Left ventricle myocardium superior (tissue), 1 donor: Measurements from ENCODE around the gene IQSEC1. TPM values are rescaled to one million over a fixed set of nuclear protein-coding genes. Genes with fewer than 3 reads are reported as not detected.

Source experiments
- ATAC-seq: fragments of 200-7000 bp; cut with Tn5 transposase; one replicate; pipeline ENCODE4 v1.9.1; 2020; ENCODE audit warnings: mild to moderate bottlenecking, moderate library complexity
- DNase-seq: peaks from one replicate; pipeline ENCODE4 v3.0.0-alpha.2; 2020
- intact Hi-C: fragments of 100-400 bp; cut with micrococcal nuclease; formaldehyde crosslinking; loops from one replicate; pipeline ENCODE4 v1.11.0; 2022
- total RNA-seq: library from RNA; stranded (reverse); fragmentation: NEBNext Ultra II Directional; extraction: Animal tissue kit (Norgen Biotek cat#: 25700); gene quantifications from one replicate; pipeline ENCODE4 v1.2.1, GENCODE V29; 2021
- donor health status: DM: no; HTN: yes; CAD: no; lungs with severe emphysema.

IQSEC1 gene
- total RNA-seq, 1 donor from 2014 or later = 95.1 TPM

DNA sequence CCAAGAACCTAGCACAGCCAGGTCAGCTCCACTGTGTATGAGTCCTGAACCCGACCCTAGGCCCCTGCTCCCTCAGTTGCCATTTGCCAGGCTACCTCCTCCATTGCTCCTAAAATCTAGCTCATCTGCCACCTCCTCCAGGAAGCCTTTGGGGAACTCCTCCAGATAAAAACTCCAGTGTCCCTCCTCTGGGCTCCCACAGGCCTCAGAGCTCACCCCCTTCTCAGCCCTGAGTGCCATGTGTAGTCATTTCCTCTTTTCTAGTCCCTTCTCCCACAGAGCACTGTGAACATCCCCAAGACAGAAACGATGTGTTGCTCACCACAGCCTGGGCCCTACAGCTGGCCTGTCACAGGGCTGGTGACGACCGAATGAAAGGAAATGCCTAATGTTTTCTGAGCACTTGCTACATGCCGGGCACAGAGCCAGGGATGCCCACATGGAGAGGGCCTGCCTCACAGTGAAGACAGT, 61.0 kb downstream of the IQSEC1 start:
- peak; percentile 84 for DNase-seq
- intact Hi-C loops = no loop called here
- ATAC-seq = peak; percentile 55

DNA sequence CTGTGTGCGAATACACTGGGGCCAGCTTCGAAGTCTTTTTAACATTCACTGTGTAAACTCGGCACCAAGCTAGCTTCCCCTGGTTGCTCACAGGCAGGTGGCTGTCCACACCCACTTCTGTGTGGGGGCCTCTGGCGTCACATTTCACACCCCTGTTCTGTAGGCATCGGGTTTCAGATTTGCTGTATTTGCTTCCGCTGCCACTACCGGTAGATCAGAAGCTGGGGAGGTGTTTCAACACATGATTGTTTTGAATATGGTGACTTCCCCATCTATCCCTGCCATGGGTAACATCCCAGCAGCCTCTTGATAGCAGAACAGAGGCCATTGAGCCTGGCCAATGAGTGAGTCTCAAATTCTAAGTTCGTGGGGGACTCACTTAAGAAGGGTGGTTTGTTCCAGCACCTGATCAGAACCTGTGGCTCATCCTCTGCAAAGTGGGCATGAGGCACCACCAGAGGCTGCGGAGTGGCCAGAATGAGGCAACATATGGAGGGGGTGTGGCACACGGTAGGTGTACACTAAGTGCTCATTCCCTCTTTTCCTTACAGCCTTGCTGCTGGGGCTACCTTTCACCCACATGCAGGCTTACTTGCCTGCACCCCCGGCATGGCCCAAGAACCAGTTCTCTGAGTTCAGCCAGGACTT, 61.5 kb downstream of the IQSEC1 start:
- intact Hi-C loops = no loop called here
- no peak for DNase-seq
- ATAC-seq = no peak

DNA sequence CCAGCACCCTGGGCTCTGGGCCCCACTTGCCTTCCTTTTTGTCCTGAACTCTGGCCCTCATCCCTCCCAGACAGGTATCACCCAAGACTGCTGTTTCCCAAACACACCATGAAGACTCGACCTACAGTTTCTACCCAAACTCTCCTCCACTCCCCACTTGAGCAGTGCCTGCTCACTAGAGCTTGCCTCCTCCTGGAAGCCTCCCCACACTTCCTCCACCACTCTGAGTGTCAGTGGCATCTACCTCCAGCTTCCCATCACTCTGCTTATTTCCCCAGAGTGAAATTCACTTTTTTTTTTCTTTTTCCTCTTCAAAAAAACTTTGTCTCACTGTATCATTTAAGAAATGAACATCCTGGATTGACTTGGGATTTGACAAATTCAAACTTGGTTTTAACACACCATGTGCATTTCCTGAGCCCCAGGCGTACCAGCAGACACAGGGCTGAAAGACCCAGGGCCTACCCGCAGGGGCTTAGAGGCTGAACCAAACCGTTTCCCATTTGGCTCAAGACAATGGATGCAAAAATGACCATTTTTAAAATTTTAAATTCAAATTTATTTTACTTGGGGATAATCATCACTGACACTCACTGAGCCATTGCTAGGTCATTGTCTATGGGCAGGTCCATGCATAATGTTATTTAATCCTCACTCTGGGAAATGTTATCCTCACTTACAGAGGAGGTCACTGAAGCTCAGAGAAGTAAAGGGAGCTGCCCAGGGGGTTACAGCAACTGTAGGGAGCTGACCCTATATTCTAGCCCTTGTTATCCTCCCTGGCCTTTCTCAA, 62.3 kb downstream of the IQSEC1 start:
- ATAC-seq (no peak), DNase-seq (no peak)
- intact Hi-C loops = no loop called here

DNA sequence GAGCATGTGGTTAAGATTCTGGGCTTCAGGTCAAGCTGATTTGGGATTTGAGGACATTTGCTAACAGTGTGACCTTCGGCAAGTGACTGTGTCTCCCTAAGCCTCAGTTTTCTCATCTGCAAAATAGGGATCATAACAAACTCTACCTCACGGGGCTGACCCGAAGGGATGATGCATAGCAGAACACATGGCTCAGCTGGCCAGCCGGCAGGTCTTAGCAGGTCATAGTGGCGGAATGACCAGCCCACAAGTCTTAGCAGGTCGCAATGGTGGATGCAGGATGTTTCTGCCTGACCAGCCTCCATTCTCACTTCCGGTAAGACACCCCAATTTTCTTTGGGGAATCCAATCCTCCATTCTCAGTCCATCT, 63.3 kb downstream of the IQSEC1 start:
- ATAC-seq (no peak), DNase-seq (no peak)
- intact Hi-C loops = no loop called here

DNA sequence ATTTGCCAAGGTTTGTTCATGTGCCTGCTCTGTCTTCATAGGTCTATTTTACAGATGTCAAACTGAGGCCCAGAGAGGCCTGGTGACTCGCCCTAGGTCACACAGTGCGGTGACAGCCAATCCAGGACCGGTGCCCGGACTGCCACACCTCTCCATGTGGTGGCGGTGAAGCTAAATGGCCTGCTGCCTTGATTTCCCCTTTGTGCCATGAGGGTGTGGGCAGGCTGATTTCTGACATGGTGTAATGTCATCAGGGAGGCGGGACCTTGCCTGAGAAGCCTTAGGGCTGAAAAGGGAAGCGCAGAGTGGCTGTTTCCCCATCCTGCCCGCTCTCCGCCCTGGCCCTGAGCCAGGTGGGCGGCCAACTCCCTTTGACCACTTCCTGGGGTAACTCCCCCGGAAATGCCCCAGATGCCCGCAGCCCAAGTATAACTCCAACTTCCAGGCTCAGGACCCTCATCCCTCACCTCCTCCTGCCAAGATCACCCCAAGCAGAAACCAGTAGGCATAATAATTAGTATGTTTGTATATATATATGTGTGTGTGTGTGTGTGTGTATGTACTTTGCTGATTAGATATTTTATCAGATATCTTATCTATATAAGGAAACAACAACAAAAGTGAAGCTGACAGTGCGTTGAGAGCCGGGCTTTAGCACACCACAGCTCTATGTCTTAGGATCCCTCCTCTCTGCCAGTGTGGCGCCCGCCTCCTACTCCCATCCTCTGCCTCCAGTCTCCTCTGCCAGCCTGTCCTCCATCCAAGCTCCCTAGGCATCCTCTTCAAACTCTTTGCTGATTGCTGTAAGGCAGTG, 63.9 kb downstream of the IQSEC1 start:
- intact Hi-C loops = no loop called here
- ATAC-seq = peak; percentile 47
- peak; percentile 83 for DNase-seq

DNA sequence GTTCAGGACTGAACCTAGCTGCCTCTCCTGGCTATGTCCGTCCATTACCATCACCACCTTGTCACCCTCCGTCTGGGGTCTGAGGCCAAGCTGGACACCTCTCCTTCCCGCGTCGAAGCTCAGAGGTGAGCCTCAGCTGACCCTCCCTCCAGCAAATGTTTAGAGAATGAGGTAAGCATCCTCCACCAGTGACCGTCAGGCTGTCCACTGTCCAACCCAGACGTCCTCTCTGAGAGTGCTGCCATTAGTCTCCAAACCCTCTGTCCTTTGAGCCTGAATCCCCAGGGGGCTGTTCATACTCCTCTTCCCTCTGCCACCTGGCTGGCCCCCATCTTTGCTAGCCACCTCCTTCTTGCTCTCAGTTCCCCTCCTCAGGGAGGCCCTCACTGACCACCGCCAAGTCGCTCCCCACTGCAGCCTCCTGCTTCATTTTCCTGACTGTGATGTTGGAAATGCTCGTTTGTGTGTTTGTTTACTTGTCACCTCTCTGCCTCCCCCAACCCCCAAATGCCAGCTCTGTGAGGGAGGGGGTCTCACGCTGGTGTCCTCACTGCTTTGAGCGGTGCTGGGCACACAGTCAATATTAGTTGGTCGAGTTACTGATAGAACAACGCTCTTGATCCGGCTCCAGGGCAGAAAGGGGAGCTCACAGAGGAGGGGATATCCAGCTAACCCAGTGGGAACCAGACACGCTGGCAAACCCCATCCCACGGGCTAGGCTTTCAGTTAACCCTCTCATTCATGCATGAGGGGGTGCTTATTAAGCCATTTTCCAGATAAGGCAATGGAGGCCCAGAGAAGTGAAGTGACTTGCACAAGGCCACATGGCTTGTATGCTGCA, 64.9 kb downstream of the IQSEC1 start:
- DNase-seq = no peak
- ATAC-seq = no peak
- intact Hi-C loops = no loop called here

DNA sequence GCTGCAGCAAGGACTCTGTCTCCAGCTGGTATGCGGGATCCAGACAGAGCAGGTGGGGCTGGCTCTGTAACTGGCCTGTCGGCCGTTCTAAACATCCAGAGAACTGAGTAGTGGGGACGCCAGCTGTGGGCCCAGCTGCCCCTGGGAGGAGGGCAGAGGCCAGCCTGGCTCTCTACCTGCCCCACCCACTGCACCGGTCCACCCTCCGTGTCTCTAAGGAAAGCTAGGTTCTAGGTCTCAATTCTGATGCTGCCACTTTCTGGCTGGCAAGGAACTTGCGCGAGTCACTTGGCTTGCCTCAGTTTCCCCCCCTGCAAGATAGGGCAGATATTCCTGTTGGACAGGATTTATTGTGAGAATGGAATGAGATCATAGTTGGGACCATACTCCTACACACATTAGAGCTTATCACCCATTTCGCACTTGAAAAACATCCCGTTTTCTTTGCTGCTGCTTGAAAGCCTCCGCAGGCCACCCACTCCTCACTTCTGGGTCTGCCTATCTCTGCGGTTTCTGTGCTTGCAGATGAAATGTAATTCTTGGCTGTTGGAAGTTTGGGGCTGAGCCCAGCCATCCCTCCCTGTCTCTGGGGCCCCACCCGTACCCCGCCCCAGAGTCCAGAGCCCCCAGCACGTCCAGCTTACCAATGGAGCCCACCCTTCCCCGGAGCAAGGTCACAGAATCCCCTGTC, 65.8 kb downstream of the IQSEC1 start:
- DNase-seq = no peak
- intact Hi-C loops = no loop called here
- ATAC-seq = no peak

DNA sequence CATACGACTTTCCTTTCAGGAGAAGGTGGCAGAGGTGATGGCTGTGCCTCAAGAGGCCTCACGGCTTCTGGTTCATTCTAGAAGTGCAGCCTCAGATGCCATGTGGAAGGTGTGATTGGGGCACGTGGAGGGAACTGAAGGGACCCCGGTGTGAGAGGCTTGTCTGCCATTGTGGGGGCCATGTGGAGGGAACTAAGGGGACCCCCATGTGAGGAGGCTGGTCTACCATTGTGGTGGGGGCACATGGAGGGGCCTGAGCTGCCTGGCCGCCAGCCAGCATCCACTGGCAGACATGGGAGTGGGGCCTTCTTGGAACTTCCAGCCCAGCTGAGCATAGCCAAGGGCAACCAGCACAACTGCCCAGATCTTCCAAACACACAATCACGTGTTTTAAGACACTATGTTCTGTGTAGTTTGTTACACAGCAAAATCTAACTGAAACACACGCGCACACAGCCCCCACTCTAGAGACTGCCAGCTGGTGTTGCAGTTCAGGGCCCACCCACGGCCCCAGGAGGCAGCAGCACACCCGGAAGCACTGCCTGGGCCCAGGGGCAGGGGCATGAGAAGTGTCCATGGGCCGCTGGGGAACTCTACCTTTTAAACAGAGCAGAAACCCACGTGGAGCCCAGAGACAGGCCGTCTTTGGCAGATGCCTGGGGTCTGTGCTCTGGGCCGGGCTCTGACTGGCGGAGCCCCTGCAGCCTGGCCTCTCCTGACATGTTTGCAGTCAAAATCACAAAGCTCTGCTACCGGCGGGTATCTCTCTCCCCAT, 66.8 kb downstream of the IQSEC1 start:
- intact Hi-C loops = no loop called here
- ATAC-seq = no peak

DNA sequence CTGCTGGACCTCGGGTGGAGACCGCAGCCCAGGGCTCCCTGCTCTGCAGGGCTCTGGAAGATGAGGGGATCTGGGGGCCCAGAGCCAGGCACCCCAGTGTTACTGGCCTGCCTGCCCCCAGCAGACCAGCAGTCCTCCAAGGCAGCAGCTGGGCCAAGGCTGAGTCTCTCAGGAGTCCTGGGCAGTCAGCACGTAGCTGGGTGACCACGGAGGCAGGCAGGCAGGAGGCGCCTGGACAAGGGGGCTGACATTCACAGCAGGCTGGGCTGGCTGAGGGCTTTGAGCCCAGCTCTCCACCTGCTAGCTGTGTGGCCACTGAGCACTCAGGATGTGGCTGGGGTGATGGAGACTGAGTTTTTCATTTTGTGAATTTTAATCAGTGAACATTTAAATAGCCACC, 67.9 kb downstream of the IQSEC1 start:
- no peak for DNase-seq
- intact Hi-C loops = no loop called here

More for the DNA sequence above, 66.8 kb downstream of the IQSEC1 start:
- DNase-seq = no peak

DNA sequence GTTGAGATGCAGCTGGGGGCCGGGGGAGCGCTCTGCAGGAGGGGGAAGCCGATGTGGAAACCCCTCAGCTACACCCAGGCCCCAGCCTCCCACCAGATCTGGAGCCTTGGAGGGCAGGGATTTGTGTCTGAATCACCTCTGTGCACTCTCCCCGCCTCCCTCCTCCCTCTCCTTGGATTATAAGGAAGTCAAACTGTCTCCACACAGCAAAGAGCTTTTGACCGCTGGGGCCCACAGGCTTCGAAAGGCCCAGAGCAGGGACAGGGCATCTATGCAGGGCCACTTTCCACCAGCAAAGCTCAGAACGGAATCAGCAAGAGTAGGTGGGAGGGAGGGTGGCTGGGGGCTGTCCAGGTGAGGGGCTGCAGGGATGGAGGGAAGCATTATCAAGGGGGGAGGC, 68.9 kb downstream of the IQSEC1 start:
- intact Hi-C loops = no loop called here
- DNase-seq (no peak), ATAC-seq (no peak)

More for the DNA sequence above, 67.9 kb downstream of the IQSEC1 start:
- ATAC-seq = no peak

DNA sequence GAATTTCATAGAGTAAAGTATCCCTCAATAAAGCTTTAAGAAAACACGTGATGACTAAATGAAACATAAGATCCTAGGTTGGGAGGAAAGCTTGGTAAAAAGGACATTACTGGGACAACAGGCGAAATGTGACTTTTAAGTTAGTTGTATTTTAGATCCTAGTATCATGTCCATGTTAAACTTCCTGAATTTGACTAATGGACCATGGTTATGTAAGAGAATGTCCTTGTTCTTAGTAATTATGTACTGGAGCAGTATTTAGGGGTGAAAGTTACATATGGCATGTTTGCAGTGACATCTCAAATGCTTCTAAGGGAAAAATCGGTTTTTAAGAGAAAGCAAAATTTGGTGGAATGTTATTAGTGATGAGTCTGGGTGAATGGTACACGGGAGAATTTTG, 69.6 kb downstream of the IQSEC1 start:
- ATAC-seq = no peak

DNA sequence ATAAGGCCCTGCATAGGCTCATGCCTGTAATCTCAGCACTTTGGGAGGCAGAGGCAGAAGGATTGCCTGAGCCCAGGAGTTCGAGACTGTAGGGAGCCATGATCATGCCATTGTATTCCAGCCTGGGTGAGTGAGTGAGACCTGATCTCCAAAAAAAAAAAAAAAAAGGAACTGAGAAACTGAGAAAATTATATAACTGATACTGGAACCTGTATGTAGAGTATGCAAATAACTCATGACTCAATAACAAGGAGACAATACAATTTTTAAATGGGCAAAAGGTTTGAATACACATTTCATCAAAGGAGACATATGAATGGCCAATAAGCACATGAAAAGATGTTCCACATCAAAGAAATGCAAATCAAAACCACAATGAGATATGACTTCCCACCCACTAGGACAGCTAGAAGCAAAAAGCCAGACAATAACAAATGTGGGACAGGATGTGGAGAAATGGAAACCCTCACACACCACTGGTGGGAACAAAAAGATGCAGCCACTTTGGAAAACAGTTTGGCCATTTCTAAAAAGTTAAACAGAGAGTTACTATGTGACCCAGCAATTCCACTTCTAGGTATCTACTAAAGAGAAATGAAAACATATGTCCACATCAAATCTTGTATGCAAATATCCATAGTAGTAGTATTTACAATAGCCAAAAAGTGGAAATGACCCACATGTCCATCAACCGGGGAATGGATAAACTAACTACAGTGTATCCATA, 70.7 kb downstream of the IQSEC1 start:
- intact Hi-C loops = no loop called here
- no peak for ATAC-seq
- no peak for DNase-seq

More for the DNA sequence above, 69.6 kb downstream of the IQSEC1 start:
- intact Hi-C loops = no loop called here
- DNase-seq = no peak

DNA sequence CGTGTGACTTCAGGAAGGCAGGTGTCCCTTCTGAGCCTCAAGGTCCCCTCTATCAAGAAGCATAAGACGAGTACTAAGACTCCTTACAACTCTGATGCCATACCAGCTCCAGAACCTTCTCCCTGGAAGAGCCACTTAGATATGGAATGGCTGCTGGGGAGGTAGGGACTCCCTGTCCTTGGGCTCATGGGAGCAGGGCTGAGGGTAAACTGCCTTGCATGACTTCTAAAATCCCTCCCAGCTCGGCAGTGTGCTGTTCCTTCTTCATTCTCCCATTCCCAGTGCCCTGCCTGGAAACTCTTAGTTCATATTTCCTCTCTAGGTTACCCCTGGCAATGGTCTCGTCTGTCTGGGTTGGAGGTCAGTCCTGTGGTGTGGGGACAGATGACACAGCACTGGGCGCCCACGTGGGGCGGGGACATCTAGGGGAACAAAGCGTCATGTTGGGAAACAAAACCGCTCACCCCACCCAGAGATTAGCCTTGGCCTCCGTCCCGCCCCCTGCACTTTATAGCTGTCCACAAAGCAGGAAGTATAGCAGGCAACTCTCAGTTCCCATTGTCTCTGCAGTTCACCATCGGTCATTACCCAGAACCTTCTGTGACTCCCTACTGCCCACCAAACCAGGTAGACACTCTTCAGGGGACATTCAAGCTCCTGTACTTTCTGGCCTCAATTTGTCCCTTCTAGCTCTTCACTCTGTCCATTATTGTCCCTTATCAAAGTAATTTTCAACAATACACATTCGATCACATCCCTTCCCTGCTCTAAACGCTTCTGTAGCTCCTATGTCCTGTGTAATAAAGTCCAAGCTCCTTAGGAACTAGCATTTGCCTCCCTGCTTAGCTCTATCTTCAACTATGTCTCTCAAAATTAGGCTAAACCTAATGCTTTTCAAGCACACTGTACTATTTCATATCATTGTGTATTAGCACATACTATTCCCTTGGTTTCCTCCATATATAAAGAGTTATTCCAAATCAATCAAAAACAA, 73.8 kb downstream of the IQSEC1 start:
- DNase-seq (peak; percentile 89), ATAC-seq (peak; percentile 47)
- intact Hi-C loops = no loop called here

DNA sequence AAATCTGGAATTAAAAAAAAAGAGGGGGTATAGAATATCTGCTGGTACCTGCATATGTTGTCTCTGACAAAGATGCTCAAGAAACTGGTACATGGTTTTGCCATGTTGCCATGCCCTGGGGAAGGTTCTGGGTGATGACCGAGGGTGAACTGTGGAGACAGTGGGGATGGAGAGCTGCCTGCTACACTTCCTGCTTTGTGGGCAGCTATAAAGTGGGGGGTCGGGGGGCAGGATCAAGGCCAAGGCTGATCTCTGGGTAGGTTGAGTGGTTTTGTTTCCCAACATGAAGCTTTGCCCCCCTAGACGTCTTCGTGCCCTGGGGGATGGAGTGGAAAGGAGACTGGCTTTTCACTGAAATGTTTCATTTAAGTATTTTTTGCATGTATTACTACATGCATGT, 74.6 kb downstream of the IQSEC1 start:
- ATAC-seq (no peak), DNase-seq (no peak)
- intact Hi-C loops = no loop called here

DNA sequence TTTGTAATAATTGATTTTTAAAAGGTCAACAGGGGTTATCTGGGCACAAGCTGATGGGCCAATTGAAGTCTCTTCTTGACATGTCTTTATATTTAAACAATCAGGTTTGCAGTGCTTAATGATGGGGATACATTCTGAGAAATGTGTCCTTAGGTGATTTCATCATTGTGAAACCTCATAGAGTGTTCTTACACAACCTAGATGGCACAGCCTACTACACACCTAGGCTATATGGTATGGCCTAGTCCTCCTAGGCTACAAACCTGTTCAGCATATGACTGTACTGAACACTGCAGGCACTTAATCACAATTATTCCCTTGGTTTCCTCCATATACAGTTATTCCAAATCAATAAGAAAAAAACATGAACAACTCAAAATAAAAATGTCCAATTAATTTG, 75.8 kb downstream of the IQSEC1 start:
- intact Hi-C loops = no loop called here
- no peak for ATAC-seq
- no peak for DNase-seq

DNA sequence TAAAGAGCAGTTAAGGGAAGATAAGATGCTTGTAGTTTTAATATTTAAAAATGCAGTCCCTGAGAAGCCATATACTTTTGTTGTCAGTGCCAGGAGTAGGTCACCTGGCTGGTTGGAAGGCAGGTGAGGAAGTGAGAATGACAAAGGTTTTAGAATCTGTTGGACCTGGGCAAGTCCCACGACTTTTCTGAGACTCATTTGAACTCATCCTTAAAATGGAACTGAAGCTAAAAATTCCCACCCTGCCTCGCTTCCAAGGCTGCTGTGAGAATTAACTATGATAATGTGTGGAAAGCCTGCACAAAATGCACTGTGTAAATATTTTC, 77.1 kb downstream of the IQSEC1 start:
- DNase-seq = no peak
- intact Hi-C loops = no loop called here

More for the DNA sequence above, 77.1 kb downstream of the IQSEC1 start:
- ATAC-seq = no peak
